ENCODE measurements around the gene COLEC12.

DNA sequence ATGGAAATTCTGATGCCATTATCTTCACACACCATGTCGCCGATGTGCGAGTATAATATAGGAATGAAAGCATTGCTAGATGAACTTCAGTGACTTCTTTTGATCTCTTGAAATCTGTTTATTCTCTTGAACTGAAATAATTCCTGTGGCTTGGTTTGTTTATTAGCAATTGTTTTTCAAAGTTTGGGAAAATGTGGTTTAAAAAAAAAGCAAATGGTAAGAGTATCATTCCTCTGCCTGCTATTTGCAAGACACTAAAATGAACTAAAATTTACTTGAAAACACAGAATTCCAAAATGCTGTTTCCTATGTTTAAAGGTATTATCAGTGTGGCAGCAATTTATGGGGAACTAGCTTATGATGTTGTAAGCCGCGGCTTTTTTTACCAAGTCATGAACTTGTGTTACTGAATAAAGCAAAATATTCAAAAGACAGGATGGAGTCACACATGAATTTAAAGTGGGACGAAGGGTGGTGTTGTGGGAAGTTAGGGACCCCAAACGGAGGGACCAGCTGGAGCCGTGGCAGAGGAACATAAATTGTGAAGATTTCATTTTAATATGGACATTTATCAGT is 96.4 kb downstream of the COLEC12 start:
- TF ChIP-seq, protein P1, sequence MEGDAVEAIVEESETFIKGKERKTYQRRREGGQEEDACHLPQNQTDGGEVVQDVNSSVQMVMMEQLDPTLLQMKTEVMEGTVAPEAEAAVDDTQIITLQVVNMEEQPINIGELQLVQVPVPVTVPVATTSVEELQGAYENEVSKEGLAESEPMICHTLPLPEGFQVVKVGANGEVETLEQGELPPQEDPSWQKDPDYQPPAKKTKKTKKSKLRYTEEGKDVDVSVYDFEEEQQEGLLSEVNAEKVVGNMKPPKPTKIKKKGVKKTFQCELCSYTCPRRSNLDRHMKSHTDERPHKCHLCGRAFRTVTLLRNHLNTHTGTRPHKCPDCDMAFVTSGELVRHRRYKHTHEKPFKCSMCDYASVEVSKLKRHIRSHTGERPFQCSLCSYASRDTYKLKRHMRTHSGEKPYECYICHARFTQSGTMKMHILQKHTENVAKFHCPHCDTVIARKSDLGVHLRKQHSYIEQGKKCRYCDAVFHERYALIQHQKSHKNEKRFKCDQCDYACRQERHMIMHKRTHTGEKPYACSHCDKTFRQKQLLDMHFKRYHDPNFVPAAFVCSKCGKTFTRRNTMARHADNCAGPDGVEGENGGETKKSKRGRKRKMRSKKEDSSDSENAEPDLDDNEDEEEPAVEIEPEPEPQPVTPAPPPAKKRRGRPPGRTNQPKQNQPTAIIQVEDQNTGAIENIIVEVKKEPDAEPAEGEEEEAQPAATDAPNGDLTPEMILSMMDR (IDR thresholded peaks at IDR 0.05): no peak
- TF ChIP-seq POLR2A (IDR thresholded peaks at IDR 0.05): no peak
